Keratinocyte (primary cell): Measurements from ENCODE around the gene KIAA1217. TPM values are rescaled to one million over a fixed set of nuclear protein-coding genes. Genes with fewer than 3 reads are reported as not detected.

ENCODE experiments used
- DNase-seq: peaks from one replicate; pipeline ENCODE4 v3.0.0-alpha.2; 2011; ENCODE audit warnings: low read depth, missing footprints, low spot score
- FAIRE-seq: peaks from 2 replicates; lab custom pipeline; 2011; peaks lifted over from hg19 to GRCh38; lab: Jason Lieb, UNC
- H2AFZ ChIP-seq: 2 replicates; pipeline ENCODE4 v1.6.0; 2012; ENCODE audit warnings: low read length, control low read depth, inconsistent platforms; ENCODE audit not compliant: control insufficient read depth
- H3K27ac ChIP-seq: 2 replicates; pipeline ENCODE4 v1.5.1; 2011; ENCODE audit warnings: low read length; ENCODE audit not compliant: control insufficient read depth, insufficient read depth
- H3K27me3 ChIP-seq: 3 replicates; pipeline ENCODE4 v1.6.0; 2011; ENCODE audit warnings: low read length; ENCODE audit not compliant: control insufficient read depth, insufficient read depth; ENCODE audit errors: extremely low read depth
- H3K36me3 ChIP-seq, 2 experiments: 2 replicates in 1 of 2; 3 replicates in 1 of 2; pipeline ENCODE4 v1.5.1; 2011; ENCODE audit warnings: low read length in 2 of 2, mild to moderate bottlenecking in 1 of 2; ENCODE audit not compliant: control insufficient read depth in 2 of 2, insufficient read depth in 2 of 2; ENCODE audit errors: extremely low read depth in 1 of 2
- H3K4me1 ChIP-seq: 3 replicates; pipeline ENCODE4 v1.5.1; 2011; ENCODE audit warnings: low read length; ENCODE audit not compliant: control insufficient read depth, insufficient read depth; ENCODE audit errors: extremely low read depth
- H3K4me2 ChIP-seq: 3 replicates; pipeline ENCODE4 v1.6.0; 2011; ENCODE audit warnings: low read depth, low read length; ENCODE audit not compliant: control insufficient read depth, insufficient read depth; ENCODE audit errors: extremely low read depth
- H3K4me3 ChIP-seq, 3 experiments: fragments of 200-600 bp in 1 of 3; sonication (generic) in 1 of 3; 2 replicates in 2 of 3; 3 replicates in 1 of 3; pipeline ENCODE4 v1.5.1; 2011 to 2016; ENCODE audit warnings: low read length in 3 of 3, mild to moderate bottlenecking in 3 of 3, control low read depth in 2 of 3, inconsistent platforms in 1 of 3, low read depth in 1 of 3, mixed read lengths in 1 of 3, mixed run types in 1 of 3, moderate library complexity in 1 of 3; ENCODE audit not compliant: control insufficient read depth in 2 of 3, insufficient read depth in 2 of 3; ENCODE audit errors: extremely low read depth in 1 of 3
- H3K79me2 ChIP-seq: 2 replicates; pipeline ENCODE4 v1.6.0; 2012; ENCODE audit warnings: low read length; ENCODE audit not compliant: control insufficient read depth, insufficient read depth
- H3K9ac ChIP-seq: 3 replicates; pipeline ENCODE4 v1.6.0; 2011; ENCODE audit warnings: low read length; ENCODE audit not compliant: control insufficient read depth, insufficient read depth; ENCODE audit errors: extremely low read depth
- H3K9me1 ChIP-seq: 3 replicates; pipeline ENCODE4 v1.6.0; 2011; ENCODE audit warnings: low read length; ENCODE audit not compliant: control insufficient read depth, insufficient read depth; ENCODE audit errors: extremely low read depth
- H3K9me3 ChIP-seq: 2 replicates; pipeline ENCODE4 v1.5.1; 2012; ENCODE audit warnings: low read depth, low read length; ENCODE audit not compliant: control insufficient read depth
- H4K20me1 ChIP-seq: 3 replicates; pipeline ENCODE4 v1.6.0; 2011; ENCODE audit warnings: low read length; ENCODE audit not compliant: control insufficient read depth, insufficient read depth; ENCODE audit errors: extremely low read depth
- CTCF ChIP-seq, 3 experiments: IDR thresholded peaks in 1 of 3; conservative IDR thresholded peaks in 1 of 3; optimal IDR thresholded peaks in 1 of 3; 2 replicates in 2 of 3; 3 replicates in 1 of 3; pipeline versions ENCODE3 to v1.5.1; 2011; ENCODE audit warnings: low read length in 3 of 3, mild to moderate bottlenecking in 3 of 3, moderate library complexity in 2 of 3, control low read depth in 1 of 3, inconsistent platforms in 1 of 3; ENCODE audit not compliant: insufficient read depth in 2 of 3; ENCODE audit errors: extremely low read depth in 1 of 3
- EZH2 ChIP-seq: IDR thresholded peaks from one replicate; pipeline ENCODE4 v1.6.1; 2012; ENCODE audit warnings: inconsistent platforms, mild to moderate bottlenecking, low read length, moderate library complexity
- dilution Hi-C: fragments of 300-500 bp; cut with MboI; formaldehyde crosslinking; loops from one replicate; pipeline ENCODE4 v1.7.0; 2020; ENCODE audit warnings: low sequenced_read_pairs; ENCODE audit not compliant: extremely low pct_ligation_motif_present
- polyA plus RNA-seq, 5 experiments: library from polyadenylated mRNA; depleted of rRNA in 3 of 5; stranded (reverse) in 3 of 5; stranded (forward) in 1 of 5; unstranded in 1 of 5; fragments of >200 nt; gene quantifications; 1 replicate in 1 of 5; 2 replicates in 3 of 5; 3 replicates in 1 of 5; pipeline versions ENCODE4 v1.2.1 to v1.2.3, GENCODE V29; 2011 to 2012; ENCODE audit warnings: missing spikeins in 2 of 5, low read depth in 1 of 5, low replicate concordance in 1 of 5

The KIAA1217 gene
- polyA plus RNA-seq, 1 donor (not counting 4 experiments of a cell fraction or from before 2014, with no cell fraction given): 10.4 TPM

DNA sequence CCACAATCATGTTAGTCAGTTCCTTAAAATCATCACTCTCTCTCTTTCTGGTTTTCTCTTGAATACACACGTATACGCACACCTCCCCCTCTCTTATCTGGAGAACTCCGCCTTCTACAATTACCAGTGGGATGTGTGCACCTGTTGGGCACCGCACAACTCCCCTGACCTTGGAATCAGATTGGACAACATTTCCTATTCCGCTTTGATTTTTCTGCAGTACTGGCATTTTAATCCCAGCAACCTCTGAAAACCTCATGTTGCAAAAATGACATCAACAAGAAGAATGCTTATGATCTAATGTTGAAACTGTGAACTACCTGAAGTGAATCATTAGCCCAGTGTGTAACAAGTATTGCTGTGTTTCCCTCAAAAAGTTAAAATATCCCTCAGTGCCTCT, 109.6 kb downstream of the KIAA1217 start:
- no peak for TF ChIP-seq EZH2
- no peak for TF ChIP-seq CTCF (optimal IDR thresholded peaks at IDR 0.05 in 1 of 3, IDR thresholded peaks at IDR 0.05 in 1 of 3, conservative IDR thresholded peaks at IDR 0.05 in 1 of 3; ENCODE audit: extremely low read depth in 1 of 3, insufficient read depth in 2 of 3, low read length in 3 of 3)
- no peak overlapping the region for H3K4me3 ChIP-seq
- H3K36me3 ChIP-seq: no peaks in the 10 kb centered on the region
- no peaks in the 10 kb centered on the region for H3K79me2 ChIP-seq
- H3K4me1 ChIP-seq: no peaks in the 10 kb centered on the region
- H4K20me1 ChIP-seq: no peaks in the 10 kb centered on the region
- no peak for FAIRE-seq
- no peaks in the 10 kb centered on the region for H3K27me3 ChIP-seq
- H3K9ac ChIP-seq: no peak overlapping the region
- no peaks in the 10 kb centered on the region for H3K9me1 ChIP-seq
- no peak for DNase-seq
- no peak overlapping the region for H2AFZ ChIP-seq
- dilution Hi-C loops: no loop called here
- H3K27ac ChIP-seq: no peak overlapping the region
- no peaks in the 10 kb centered on the region for H3K9me3 ChIP-seq
- no peak overlapping the region for H3K4me2 ChIP-seq

DNA sequence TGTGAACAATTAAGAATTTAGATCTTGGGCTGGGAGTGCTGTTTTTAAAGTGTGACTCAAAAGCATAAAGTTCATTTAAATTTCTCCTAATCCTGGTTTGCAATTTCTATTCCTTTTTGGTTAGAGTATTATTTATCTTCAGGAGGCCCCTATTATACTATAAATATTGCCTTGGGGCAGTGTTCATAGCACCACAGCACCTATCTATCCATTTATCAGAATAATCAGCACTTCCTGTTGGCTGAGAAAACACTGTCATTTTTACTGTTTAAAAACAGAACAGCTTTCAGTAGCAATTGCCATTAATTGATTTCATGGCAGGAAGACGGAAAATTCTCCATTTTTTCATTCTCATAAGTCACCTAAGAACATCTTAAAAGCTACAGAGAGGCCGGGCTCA, 111.4 kb downstream of the KIAA1217 start:
- TF ChIP-seq EZH2 (no peak), CTCF (optimal IDR thresholded peaks at IDR 0.05 in 1 of 3, IDR thresholded peaks at IDR 0.05 in 1 of 3, conservative IDR thresholded peaks at IDR 0.05 in 1 of 3; ENCODE audit: extremely low read depth in 1 of 3, insufficient read depth in 2 of 3, low read length in 3 of 3) (no peak)
- DNase-seq: no peak
- H3K79me2 ChIP-seq: no peaks in the 10 kb centered on the region
- dilution Hi-C loops: no loop called here
- H3K9ac ChIP-seq: no peak overlapping the region
- no peak overlapping the region for H3K4me2 ChIP-seq
- no peaks in the 10 kb centered on the region for H3K27me3 ChIP-seq
- no peaks in the 10 kb centered on the region for H3K9me3 ChIP-seq
- no peaks in the 10 kb centered on the region for H3K9me1 ChIP-seq
- no peak overlapping the region for H3K27ac ChIP-seq
- no peak overlapping the region for H3K4me3 ChIP-seq
- H3K4me1 ChIP-seq: peaks cover 12% of the 10 kb centered on the region
- no peaks in the 10 kb centered on the region for H4K20me1 ChIP-seq
- H2AFZ ChIP-seq: no peak overlapping the region
- no peak for FAIRE-seq
- no peaks in the 10 kb centered on the region for H3K36me3 ChIP-seq
